Anterior cingulate cortex (tissue), 58 donors: ENCODE data around the gene TXNRD2.
A peak's percentile ranks its signal among the peaks of the same experiment; 100 is the strongest.
"Not testable (repeated sequence)": the region's sequence is repeated elsewhere in the genome, so short reads cannot be mapped to it uniquely, and the experiment has no call there.

Experiments used
- DNase-seq, 58 donors: peaks; one replicate each; lab custom pipeline; 2025; lab: John Stamatoyannopoulos, UW

TXNRD2 gene

DNA sequence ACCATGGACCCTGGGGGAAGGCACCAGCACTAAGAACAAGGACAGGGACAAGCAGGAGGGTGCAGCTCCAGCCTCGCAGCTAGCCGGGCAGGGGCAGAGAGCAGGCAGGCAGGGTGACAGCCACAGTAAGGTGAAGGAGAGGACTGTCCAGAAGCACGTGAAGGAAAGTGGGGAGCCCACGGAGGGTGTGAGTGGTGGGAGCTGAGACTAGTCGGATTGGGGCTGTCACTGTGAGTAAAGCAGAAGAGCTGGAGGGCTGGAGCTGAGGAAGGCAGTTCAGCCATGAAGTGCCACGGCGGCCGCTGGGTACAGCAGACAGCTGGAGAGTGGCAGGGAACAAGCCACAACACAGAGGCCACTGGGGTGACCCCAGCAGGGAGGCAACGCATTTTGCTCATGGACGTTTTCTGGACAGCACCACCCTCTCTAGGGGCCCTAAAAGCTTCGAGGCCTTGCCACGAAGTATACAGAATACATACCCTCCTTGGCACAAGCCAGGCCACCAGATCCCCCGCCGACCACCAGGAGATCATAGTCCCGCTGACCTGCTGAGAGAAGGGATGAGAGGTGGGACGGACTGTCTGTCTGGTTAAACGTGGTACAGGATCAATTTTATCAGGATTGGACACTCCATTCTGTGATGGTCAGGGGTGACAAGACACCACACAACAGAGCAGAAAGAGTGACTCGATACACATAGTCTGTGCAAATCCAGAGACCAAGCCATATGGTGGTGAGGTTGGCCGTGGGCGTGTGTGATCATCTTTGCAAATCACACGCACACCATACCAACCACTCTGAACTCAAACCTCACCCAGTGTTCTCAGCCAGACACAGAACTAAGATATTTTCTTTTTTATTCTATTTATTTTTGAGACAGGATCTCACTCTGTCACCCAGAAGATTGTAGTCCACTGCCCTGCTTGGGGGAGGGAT is 10.8 kb downstream of the TXNRD2 start:
- DNase-seq: peak in 18 of 58 donors; percentile 3 to 62 (median 24)

DNA sequence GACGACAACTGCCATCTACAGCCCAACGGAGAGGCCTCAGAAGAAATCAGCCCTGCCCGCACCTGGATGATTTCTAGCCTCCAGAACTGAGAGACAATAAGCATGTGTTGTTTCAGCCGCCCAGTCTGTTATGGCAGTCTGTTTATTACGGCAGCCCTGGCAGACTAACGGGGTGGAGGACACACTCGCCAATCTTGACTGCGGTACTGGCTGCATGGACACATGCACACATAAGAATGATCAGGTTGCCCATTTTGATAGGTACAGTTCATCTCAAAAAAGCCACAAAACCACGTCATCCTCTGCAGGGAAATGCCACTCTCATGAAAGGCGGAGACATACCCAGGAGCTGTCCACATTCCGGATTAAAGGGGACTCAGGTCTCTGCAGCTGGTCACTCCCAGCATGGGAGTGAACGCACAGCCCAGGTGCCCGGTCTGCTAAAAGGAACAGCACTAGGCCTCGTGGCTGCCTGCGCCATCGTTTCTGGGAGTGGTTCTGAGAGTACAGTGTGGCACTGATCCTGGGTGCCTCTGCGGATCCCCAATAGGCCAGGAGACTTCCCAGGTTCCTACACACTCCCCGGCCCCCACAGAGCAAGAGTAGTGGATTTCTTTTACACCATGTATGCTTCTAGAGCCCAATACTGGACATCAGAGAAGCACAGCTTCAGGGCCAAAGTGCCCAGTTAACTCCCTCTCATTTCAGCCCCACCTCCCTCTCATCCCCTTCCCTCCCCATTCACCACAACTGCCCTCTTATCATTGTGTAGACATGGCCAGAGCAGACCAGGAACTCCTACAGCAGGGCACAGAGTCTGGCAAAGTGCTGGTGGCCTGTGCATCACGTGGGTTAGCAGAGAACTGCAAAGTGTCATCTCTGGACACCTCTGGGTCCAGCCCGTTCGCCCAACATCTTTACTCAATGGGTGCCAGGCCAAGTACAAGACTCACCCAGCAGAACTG is 11.8 kb downstream of the TXNRD2 start:
- no peak for DNase-seq

DNA sequence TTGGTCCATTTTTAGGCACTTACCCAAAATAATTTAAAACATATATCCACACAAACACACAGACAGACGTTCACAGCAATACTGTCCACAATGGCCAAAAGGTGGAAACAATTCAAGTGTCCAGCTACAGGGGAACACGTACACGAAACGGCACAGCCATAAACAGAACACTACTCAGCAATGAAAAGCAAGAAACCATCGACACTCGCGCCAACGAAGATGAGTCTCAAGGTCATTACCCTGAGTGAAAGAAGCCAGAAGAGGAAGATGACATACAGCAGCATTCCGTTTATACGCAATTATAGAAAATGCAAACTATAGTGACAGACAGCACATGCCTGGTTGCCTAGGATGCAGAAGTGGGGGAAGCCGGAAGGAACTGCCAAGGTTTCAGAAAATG is 13.4 kb downstream of the TXNRD2 start:
- DNase-seq: no peak

DNA sequence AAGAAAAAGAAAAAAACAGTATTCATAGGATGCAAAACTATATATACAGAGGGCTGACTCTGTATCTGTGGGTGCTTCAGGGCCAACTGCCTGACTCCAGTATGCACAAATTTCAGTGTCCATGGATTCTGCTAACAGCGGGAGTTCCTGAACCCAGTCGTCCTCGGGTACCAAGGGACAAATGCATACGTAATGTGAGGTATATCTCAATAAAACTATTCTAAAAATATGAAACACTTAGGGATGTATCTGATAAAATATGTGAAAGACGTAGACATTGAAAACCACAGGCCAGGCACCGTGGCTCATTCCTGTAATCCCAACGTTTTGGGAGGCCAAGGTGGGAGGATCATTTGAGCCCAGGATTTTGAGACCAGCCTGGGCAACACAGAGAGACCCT is 13.9 kb downstream of the TXNRD2 start:
- no peak for DNase-seq

DNA sequence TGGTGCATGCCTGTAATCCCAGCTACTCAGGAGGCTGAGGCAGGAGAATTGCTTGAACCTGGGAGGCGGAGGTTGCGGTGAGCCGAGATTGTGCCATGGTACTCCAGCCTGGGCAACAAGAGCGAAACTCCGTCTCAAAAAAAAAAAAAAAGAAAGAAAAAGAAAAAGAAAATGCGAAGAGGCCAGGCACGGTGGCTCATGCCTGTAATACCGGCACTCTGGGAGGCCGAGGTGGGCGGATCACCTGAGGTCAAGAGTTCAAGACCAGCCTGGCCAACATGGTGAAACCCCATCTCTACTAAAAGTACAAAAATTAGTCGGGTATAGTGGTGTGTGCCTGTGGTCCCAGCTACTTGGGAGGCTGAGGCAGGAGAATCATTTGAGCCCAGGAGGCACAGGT is 15.6 kb downstream of the TXNRD2 start:
- DNase-seq: not testable (repeated sequence)

DNA sequence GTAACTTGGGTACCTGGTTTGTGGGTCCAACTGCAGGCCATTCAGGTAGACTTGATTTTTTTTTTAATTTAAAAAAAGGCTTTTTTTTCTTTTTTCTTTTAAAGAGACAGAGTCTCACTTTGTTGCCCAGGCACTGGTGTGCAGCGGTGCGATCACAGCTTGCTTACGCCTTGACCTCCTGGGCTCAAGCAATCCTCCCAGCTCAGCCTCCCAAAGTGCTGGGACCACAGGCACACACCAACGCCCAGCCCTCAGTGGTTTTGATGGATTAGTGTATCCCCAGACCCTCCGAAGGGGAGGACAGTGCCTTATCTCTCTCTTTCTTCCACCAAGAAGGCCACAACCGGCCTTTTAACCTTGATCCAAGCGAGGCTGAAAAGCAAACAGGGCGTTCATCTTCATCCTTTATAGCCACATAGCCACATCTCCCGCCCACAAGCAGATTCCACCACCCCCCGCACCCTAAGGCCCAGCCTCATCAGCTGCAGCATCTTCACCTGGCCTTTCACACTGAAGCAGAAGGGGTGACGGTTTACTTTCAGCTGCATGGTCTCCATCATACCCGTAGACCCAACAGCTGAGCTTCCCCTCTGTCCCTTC is 17.6 kb downstream of the TXNRD2 start:
- DNase-seq: no peak

DNA sequence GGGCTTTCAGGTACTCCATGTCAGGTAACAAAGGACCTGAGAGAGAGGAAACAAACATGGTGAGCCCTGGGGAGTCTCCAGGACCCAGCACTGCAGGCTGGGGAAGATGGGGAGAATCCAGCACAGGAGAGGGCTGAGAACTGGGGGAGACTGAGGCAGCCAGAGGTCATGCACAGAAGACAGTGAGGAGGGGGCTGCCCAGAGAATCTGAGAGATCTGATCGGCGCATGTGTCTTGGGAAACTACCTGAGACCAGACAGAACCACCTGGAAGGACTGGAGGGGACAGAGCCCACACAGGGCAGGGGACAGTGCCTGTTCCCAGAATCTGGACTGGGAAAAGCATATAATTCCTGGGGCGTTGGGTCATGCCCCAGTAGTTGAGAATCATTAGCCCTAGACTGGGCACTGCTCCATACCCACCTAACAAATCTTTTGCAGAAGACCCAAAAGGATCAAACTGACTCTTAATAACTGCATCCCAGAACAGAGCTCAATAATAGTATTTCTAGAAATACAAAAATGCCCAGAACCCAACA is 20.0 kb downstream of the TXNRD2 start:
- no peak for DNase-seq

DNA sequence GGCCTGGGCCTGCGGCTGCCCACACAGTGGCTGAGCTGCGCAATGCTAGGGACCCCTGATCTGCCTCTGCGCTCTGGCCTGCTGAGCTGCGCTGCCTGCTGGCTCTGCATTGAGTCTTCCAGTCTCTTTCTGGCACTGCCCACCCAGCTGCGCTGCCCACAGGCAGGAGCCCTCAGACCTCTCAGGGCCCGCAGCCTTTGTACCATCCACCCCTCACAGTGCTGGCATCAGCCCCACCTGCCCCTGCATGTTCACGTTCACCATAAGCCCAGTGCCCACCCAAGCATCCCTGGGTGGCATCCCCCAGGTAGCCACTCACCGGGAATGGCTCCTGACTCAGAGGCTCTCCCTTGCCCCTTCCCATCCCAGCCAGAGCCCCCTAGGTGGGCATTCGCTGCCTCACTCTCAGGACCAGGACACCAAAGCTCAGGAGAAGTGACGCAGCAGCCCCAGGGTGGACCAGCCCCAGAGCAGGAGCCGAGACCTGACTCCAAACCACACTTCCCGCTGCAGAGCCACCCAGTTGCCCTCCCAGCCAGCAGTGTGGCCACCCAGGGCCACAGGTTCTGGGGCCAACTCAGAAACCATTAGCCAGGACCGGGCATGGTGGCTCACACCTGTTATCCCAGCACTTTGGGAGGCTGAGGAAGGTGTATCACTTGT is 21.8 kb downstream of the TXNRD2 start:
- DNase-seq: no peak

DNA sequence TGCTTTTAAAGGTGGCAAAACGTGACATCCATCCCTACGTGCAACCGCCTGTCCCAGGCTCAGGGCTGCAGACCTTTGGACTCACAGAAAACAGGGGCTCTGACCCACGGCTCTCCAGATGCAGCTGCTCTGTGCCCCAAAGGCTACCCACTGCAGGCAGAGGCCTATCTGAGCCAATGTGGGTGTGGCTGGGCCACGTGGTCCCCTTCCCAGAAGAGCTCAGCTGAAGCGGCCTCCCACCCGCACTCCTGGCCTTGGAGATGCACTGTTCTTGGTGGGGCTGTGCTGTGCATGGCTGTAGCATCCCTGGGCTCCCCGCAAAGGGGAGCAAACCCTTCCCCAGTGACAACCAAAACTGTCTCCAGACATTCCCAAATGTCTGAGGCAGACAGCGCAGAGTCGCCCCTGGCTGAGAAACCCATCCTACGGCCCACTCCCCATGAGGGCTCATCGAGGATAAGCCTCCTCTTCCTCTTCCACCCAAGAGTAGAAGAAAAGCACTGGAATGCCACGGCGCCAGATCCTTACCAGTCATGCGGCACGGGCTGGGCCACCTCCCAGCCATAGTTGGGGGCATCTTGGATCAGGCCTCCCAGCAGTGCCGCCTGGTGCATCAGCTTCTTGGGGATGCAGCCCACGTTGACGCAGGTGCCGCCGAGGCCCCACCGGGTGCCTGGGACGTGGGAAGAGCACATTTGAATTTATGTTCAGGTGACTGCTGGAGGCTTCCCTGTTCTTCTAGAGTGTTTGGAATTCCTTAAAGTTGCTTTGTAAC is 23.1 kb downstream of the TXNRD2 start:
- DNase-seq: no peak

DNA sequence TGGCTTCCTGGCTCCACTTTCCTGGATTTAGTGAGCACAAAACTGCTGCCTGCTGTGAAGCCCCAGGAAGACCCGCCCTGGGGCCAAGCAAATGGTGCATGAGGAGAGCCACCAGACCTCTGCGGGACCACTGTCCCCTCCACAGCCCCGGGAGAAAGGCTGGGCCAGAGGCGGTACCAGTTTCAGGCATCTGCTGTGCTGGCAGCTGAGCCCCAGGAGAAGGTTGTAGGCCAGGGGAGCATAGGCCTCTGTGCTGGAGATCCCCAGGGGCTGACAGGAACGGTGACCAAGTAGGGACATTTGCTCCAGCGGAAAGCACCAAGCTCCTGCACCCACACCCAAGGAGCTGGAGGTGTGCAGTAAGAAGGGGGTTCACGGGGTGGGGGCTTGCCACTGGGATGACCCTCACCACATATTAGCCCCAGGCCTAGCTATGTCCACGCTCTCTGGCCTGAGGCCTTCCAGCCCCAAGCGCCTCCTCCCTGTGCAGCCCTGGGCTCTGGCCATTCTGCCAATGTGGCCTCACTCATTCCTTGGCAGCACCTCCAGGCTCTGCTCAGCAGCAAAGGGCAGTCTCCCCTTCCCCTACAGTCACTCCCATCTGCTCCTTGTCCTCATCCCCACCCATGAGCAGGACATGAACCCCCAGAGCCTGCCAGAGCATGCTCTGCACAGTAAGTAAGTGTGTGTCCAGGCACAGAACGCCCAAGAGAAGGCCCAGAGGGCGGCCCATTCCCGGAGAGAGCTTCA is 24.1 kb downstream of the TXNRD2 start:
- no peak for DNase-seq

DNA sequence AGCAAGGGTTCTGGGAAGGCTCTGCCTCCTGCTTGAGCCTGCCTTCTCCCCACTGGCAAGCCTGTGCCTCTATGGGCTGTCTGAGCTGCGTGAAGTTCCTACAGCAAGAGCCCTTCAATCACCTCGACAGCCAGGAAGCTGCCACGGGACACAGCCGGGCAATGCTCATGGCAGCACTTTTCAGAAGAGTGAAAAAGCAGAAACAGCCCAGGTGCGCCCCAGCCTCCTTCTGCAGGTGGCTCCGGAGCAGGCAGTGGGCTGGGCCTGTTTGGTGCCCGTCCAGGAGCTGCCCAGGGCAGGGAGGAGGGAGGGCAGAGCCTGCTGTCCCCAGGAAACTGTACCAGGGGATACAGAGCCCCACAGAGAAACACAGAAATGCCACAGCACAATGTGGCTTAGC is 24.7 kb downstream of the TXNRD2 start:
- no peak for DNase-seq

DNA sequence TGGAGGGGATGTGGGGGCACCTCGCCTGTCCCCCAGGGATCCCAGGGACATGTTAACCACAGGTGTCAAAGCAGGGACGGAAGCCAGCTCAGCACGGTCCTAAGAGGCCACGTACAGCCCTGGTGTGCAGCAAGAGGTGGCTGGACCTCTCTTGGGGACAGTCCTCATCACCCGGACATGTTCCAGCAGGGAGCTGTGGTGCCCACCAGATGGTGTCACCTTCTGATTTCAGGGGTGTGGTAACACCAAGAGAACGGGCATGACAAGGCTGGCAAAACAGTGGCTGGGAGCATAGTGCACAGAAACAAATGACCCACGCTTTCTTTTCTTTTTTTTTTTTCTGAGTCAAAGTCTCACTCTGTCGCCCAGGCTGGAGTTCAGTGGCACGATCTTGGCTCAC is 25.6 kb downstream of the TXNRD2 start:
- no peak for DNase-seq

DNA sequence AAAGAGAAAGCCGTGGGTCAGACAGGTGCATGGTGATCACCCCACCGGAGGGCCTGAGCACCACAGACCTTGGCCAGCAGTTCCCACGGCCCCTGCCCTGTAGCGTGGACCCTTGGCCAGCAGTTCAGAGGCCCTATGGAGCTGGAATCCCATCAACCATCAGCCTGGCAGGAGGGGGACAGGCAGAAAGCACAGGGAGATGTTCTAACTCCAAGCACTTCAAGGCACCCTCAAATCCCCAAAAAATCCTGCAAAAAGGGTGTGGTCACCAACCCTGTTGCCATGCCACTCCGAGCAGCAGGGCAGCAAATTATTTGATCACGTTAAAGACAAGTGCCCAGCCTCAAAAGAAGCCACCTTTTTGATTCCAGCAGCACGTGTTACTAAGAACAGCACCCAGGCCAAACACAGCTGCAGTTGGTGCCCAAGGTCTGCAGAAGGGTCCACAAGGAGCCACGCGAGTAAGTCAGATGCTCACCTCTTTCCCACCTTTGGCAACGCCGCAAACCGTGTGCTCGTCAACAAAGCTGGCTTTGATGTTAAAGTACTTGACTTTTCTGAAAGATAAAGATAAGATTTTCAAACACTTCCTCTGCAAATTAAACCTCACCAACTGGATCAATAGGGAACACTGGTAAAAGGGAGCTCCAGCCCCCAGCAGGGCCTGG is 26.2 kb downstream of the TXNRD2 start:
- no peak for DNase-seq

DNA sequence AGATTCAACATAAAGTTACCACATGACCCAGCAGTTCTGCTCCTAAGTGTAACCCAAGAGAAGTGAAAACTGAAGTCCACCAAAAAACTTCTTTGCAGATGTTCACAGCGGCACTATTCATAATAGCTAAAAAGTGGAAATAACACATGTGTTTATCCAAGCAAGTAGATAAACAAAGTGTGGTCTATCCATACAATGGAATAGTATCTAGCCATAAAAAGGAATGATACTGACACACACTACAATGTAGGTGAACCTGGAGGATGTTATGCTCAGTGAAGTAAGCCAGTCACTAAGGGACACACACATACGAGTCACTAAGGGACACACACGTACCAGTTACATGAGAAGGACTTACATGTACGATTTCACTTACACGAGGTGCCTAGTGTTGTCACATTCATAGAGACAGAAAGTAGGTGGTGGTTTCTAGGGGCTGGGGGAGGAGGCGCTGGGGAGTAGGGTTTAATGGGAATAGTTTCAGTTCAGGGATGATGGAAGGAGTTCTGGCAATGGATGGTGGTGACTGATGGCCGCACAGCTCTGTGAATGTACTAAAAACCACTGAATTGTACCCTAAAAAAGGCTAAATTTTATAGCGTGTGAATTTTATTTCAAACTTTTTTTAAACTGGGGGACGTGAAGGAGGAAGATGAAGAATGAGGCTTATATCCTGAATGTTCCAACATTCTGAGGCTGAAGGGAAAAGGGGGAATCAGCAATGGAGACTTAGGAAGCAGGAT is 27.2 kb downstream of the TXNRD2 start:
- no peak for DNase-seq

DNA sequence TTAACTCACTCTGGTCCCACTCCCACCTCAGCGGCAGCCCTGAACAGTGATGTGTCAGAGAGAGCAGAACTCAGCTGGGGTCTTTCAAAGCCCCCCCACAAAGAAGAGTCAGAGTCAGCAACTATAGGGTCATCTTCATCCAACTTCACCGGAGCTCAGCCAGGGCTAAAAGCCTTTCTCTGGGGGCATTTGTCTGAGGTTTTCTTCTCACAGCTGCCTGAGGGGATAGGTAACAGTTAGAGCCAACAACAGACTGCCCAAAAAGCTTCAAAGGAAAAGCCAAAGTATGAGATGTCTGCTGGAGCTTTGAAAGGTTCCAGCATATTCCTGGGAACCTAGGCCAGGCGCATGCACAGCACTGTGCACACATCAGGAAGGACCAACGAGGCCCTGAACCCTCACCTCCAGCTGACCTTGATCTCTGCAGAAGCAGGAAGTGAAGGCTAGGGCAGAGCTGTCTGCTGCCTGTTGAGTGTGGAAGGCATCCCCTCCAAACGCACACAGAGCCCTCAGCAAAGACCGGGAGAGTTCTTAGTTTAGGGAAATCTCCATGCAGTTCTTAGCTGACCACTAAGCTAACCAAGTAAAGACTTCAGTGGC is 28.2 kb downstream of the TXNRD2 start:
- DNase-seq: no peak

DNA sequence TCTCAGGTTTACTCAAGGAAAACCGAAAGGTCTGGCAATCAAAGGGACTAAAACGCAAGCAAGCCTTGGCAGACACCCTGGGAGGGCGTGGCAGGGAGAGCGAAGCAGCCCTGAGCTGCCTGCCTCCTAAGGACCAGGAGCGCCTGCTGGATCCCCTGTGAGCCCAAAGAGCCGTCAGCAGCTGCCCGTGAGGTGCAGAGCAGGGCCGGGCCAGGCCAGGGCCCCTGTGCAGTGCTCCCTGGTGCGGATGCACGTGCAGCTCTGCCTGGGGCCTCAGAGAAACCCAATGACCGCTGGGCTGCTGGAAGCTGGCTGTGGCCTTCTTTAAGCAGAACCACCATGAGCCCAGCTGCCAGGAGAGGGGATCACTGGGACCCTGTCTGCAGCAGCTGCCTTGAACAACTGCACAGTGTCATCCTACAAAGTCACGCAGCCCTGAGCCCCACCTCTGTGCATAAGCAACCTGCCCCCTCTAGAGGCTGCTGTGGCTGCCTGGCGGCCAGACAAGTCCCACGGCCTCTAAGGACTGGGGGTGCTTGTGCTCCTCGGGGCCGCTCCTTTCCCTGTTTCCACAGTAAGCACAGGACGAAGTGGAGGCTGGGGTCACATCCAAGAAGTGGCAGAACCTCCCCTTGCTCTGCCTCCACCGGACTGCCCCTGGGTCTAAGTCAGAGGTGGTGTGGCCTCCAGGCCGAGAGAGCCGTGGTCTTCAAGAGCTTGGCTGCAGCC is 29.2 kb downstream of the TXNRD2 start:
- DNase-seq: no peak
